A549 treated with GW870086 at 1 μM for 4 hours (cell line): ENCODE data around the gene FAM162A. TPM values are rescaled to one million over a fixed set of nuclear protein-coding genes. Genes with fewer than 3 reads are reported as not detected.

ENCODE experiments used
- total RNA-seq: library from RNA; stranded (reverse); fragments of 200-300 nt; extraction: Qiagen RNA extraction; gene quantifications from 5 replicates; pipeline ENCODE4 v1.2.3, GENCODE V29; 2022; ENCODE audit warnings: low read depth

Gene FAM162A
- total RNA-seq = 32.9 to 34.8 TPM (median 33.6 TPM) in 5 replicates

GRCh38 chr3:122383771-122384697 lies at the start of gene FAM162A:
Gene FAM162A, plus strand, starts transcription at chr3:122384182. Its CDS starts 84 bp downstream, at chr3:122384266.

GRCh38 chr3:122382888-122383666 lies 905 bp upstream of the FAM162A start, which contains the start of gene MIX23:
Gene MIX23, minus strand, starts transcription at chr3:122383231. Its CDS starts 7 bp downstream, at chr3:122383224.

GRCh38 chr3:122415762-122416654 lies 32.0 kb downstream of the FAM162A start, which contains the start of gene WDR5B:
Gene WDR5B, minus strand, starts transcription at chr3:122416062. Its CDS starts 534 bp downstream, at chr3:122415528.

Other genes starting within 250 kb of the FAM162A start
- not detected in 5 replicates for gene CASR, start 200.5 kb upstream of the FAM162A start, total RNA-seq
- 0.43 to 2.0 TPM (median 0.81 TPM) in 5 replicates for gene CSTA, start 58.9 kb upstream of the FAM162A start, total RNA-seq
- gene MIX23, start 951 bp upstream of the FAM162A start, total RNA-seq = 47.6 to 72.0 TPM (median 53.9 TPM) in 5 replicates
- 2.9 to 3.9 TPM (median 3.5 TPM) in 5 replicates for gene WDR5B, start 31.9 kb downstream of the FAM162A start, total RNA-seq
- 51.9 to 72.9 TPM (median 66.4 TPM) in 5 replicates for gene KPNA1, start 130.8 kb downstream of the FAM162A start, total RNA-seq
- 5.2 to 7.0 TPM (median 6.2 TPM) in 5 replicates for gene PARP9, start 180.1 kb downstream of the FAM162A start, total RNA-seq
- 6.9 to 9.0 TPM (median 8.3 TPM) in 5 replicates for gene DTX3L, start 180.2 kb downstream of the FAM162A start, total RNA-seq
- gene PARP15, start 193.5 kb downstream of the FAM162A start, total RNA-seq = not detected in 5 replicates